Fibroblast of mammary gland (primary cell): ENCODE results near the gene KIF12.

Experiments
- DNase-seq: peaks from one replicate; pipeline ENCODE4 v3.0.0-alpha.2; 2010; ENCODE audit warnings: low read depth
- H3K4me3 ChIP-seq: 2 replicates; pipeline ENCODE4 v1.5.1; 2011; ENCODE audit warnings: low read depth, mild to moderate bottlenecking, low read length, moderate library complexity; ENCODE audit not compliant: control insufficient read depth
- TF ChIP-seq, protein P1 (sequence below): conservative IDR thresholded peaks from 2 replicates; pipeline ENCODE4 v1.5.1; 2011; ENCODE audit warnings: low read depth, low read length, inconsistent platforms; ENCODE audit not compliant: control insufficient read depth, insufficient read depth

Gene KIF12

GRCh38 chr9:114076237-114077161 is 22.6 kb downstream of the KIF12 start:
- TF ChIP-seq, protein P1, sequence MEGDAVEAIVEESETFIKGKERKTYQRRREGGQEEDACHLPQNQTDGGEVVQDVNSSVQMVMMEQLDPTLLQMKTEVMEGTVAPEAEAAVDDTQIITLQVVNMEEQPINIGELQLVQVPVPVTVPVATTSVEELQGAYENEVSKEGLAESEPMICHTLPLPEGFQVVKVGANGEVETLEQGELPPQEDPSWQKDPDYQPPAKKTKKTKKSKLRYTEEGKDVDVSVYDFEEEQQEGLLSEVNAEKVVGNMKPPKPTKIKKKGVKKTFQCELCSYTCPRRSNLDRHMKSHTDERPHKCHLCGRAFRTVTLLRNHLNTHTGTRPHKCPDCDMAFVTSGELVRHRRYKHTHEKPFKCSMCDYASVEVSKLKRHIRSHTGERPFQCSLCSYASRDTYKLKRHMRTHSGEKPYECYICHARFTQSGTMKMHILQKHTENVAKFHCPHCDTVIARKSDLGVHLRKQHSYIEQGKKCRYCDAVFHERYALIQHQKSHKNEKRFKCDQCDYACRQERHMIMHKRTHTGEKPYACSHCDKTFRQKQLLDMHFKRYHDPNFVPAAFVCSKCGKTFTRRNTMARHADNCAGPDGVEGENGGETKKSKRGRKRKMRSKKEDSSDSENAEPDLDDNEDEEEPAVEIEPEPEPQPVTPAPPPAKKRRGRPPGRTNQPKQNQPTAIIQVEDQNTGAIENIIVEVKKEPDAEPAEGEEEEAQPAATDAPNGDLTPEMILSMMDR, result no peak
- DNase-seq, result no peak
- no peak overlapping the region for H3K4me3 ChIP-seq

- H3K4me3 ChIP-seq, result no peak overlapping the region
- no peak for DNase-seq
- TF ChIP-seq, protein P1, result no peak
Measured at GRCh38 chr9:114075602-114076001, 23.5 kb downstream of the KIF12 start.

GRCh38 chr9:114072184-114073140 is 26.6 kb downstream of the KIF12 start:
- H3K4me3 ChIP-seq, result no peak overlapping the region
- TF ChIP-seq, protein P1, result no peak
- peak; percentile 37 for DNase-seq

DNA sequence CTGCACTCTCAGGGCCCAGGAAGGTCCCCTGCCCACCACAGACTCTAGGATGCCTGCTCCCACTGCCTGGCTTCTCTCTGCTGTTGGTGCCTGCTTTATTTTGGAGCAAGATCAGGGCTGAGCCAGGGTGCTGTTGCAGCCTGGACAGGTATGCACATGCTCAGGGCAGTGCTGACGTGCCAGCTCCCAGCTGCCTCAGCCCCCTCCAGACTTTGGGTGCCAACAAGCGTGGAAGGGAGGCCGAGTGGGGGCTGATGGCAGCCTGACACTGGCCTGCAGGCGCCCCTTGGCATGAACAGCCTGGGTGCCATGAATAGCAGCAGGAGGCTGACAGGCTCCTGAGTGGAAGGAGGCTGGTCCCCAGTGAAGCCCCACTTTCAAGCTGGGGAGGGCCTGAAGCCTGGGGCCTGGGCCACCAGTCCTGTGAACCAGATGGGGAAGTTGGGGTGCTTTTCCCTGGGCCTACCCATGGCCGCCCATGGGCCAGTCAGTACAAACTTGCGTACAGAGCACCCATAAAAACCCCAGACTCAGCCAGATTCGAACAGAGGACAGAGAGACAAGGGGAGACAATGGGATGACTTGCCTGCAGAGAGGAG is 27.8 kb downstream of the KIF12 start:
- DNase-seq, result no peak
- H3K4me3 ChIP-seq, result no peak overlapping the region
- TF ChIP-seq, protein P1, result no peak

GRCh38 chr9:114070188-114071103 is 28.6 kb downstream of the KIF12 start:
- DNase-seq, result no peak
- H3K4me3 ChIP-seq, result no peak overlapping the region
- TF ChIP-seq, protein P1, result no peak
